HPDE6-E6E7 (cell line): ENCODE results near the gene CTBP2.
"Not testable (repeated sequence)": the region's sequence is repeated elsewhere in the genome, so short reads cannot be mapped to it uniquely, and the experiment has no call there.

ENCODE experiments used
- DNase-seq: peaks from one replicate; pipeline ENCODE4 v3.0.0; 2011; ENCODE audit warnings: missing footprints; ENCODE audit errors: extremely low spot score

CTBP2 gene

DNA sequence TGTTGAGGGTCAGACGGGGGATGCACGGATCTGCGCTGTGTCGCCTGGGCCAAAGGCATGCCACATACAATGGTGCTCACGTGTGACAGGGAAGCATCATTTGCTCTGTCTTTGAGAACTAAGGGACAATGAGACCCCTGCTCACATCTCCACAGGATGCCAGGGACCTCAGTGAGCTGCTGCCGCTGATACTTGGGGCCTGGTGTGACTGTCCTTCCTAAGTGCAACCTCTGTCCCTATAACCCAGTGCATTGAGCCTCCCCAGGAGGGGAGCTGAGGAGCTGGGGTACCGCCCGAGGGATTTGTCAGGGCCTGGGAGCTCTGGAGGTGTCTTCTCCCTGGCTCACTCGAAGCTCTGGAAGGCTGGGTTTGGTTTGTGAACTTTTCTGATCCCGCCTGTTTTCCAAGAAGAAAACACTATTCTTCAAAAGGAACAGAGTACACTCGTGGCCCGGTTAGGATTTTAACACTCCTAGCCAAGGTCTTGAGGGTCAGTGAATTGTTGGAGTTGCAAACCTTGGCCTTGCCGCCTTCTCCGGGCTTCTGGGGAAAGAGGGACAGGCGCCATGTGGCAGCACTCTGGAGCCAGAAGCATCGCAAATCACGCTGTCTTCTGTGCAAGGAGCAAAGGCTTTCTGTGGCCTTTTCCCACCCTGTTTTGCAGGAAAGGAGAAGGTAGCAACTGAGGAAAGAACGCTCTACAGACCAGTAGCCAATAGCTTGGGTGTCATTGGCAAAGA lies 26.2 kb upstream of the CTBP2 start:
- DNase-seq: no peak

DNA sequence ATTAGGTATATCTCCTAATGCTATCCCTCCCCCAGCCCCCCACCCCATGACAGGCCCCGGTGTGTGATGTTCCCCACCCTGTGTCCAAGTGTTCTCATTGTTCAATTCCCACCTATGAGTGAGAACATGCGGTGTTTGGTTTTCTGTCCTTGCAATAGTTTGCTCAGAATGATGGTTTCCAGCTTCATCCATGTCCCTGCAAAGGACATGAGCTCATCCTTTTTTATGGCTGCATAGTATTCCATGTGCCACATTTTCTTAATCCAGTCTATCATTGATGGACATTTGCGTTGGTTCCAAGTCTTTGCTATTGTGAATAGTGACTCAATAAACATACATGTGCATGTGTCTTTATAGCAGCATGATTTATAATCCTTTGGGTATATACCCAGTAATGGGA lies 18.7 kb upstream of the CTBP2 start:
- not testable (repeated sequence) for DNase-seq

DNA sequence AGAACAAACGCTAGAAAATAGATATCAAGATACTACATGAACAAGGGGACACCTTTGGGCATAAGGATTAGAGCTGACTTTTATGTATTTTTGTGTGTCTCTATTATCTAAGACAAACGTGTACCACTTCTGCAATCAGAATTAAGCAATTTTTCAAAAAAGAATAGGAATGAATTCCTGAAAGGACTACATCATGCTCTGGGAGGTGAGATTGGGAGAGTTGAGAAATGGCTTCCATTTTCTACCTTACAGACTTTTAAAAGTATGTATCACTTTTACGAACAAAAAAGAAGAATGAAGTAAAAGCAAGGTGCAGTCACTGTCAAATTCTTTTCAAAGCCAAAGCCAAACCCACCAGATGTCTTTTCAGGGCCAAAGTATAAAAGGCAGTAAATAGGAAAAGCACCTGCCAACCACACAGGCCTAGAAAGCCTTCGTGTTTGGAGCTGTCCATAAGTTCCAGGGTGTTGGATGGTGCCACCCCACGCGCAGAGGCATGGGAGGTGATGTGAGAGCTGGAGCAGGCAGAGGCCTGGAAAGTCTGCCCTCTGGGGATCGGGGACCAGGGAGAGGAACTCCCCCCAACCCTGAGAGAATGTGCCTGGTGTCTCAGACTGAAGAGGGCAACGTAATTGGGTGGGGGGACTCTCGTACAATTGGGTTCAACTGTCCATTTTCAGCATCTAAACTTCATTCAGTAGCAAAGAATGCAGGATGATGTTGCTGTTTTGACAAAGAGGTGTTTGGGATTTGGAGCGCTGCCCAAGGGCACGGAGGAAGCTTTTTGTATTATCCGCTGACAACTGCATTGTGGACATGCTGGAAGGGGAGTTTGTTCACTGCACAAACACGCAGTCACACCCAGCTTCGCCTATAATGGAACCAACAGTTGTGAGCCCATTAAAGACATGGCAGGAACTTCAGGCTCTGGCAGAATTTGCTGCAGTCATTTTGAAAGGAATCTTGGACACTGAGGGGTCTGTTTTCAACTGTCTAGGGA lies 17.6 kb upstream of the CTBP2 start:
- DNase-seq: no peak

DNA sequence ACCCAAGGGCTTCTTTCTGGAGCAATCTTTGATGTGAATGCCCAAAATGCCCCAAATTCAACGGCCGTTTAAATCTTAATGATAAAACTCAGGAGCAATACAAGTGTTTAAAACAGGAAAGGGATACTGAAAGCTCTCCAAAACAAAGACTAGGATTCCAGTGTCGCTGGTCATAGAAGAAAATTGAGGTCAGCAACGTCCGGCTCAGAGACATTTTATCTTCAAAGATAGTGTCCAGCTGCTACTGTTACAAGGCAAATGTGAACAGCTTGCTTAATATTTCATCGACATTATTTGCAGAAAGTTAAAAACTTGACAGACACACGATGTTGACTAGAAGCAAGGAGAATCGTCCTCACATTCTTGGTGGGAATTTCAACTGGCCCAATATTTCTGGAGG lies 15.4 kb upstream of the CTBP2 start:
- DNase-seq: no peak

DNA sequence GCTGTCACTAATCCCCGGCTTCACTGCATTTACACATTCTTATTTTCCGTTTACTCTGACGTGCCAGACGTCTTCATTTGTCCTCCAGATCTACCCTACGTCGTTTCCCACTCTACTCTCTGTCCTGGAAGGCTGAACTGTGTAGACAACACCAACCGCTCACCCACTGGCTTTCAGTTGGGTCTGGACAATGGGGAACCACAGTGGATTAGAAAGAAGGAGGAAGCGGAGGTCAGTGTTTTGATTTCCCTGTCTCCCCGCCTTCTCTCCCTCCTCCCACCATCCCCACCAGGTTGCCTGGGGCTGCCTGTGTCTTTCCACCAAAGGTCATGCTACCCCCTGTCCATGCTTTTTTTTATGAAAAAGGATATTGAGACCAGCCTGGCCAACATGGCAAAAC lies 14.0 kb upstream of the CTBP2 start:
- DNase-seq: no peak

DNA sequence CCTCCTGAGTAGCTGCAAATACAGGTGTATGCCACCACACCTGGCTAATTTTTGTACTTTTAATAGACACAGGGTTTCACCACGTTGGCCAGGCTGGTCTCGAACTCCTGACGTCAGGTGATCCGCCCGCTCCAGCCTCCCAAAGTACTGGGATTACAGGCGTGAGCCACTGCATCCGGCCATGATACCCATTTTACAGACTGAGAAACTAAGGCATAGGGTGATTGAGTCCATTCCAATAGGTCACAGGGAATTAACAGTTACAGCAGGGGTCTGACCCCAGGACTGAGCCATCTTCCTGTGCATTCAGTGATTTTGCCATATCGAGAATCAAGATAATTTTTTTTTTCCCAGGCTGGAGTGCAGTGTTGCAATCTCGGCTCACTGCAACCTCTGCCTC lies 12.3 kb upstream of the CTBP2 start:
- no peak for DNase-seq

DNA sequence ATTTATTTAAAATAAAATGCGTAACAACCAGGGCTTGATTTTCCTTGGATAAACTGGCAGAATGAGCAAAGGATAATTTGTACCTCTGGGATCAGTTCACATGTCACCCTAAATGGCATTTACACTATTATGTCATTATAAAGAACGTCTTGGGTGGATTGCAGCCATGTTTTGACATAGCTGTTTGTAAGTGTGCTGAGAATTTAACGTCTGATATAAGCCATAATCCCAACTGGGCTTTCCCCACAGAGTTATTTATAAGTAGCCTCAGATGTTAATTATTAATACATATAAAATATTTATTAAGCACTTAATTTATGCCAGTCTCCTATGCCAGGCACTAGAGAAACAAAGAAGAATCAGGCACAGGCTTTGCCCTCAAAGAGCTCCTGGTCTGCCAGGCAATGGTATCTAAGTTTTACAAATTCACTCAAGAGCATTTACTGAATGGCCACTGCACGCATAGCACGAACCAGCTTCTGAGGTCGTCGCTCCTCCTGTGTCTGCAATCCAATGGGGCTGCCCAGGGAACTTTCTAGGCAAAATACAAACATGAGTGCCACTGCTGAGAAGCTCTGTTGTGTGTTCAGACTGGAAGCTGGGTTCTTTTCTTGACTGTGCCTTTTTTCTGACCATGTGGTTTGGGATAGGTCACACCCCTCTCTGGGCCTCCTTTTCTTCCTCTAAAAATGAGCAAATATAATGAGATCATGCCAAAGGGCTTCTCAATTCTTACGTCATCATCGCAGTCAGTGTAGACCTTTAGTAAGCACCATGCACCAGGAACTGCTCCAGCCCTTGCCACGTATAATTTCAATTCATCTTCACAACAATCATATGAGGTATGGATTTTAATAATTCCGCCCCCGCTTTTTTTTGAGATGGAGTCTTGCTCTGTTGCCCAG lies 11.3 kb upstream of the CTBP2 start:
- no peak for DNase-seq

DNA sequence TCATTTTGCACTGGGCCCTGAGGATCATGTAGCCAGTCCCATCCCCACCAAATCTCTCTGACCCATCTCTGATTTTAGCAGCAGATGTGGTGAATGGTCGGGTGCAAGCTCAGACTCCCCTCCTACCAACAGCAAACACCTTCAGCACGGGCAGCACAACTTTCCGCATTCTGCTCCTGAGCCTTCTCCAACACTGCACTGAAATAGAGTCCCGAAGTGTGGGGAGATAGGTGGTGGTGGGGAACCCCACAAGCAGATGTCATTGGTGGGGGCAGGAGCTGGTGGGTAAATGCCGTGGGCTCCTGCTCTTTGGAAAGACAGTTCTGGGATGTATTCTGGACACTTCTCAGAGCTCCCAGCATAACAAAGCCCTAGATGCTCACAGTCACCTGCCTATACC lies 9.6 kb upstream of the CTBP2 start:
- DNase-seq: no peak

DNA sequence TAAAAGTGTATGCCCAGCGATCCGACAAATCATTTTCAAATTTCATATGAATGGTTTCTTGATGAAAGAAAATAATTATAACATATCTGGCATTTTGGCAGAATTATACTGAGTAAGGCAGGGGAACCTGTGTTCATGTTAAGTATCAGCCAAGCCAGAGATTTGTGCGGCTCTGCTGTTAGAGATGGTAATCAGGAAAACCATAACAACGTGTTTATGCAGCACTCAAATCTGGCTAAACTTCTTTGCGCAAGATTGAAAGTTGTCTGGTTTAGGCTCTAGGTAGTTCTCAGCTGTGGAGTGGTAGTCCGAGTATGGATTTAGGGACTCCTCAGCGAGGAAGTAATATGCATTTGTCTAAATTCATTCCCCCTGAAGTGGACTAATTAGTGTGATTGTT lies 8.9 kb upstream of the CTBP2 start:
- DNase-seq: no peak

DNA sequence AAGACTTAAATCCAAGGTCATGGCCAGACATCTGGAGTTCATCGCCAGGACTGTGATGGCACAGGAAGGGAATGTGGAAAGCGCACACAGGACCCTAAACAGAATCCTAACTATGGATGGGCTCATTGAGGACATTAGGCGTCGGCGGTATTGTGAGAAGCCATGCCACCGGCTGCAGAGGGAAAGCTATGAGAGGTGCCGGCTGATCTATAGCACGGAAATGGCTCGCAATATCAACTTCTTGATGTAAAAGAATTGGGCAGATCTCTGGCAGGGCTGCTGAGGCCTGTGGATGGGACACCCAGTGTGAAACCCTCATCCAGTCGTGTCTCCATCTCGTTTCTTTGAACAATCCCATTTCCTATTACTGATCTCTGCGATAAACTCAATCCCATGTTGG lies 6.3 kb upstream of the CTBP2 start:
- no peak for DNase-seq

DNA sequence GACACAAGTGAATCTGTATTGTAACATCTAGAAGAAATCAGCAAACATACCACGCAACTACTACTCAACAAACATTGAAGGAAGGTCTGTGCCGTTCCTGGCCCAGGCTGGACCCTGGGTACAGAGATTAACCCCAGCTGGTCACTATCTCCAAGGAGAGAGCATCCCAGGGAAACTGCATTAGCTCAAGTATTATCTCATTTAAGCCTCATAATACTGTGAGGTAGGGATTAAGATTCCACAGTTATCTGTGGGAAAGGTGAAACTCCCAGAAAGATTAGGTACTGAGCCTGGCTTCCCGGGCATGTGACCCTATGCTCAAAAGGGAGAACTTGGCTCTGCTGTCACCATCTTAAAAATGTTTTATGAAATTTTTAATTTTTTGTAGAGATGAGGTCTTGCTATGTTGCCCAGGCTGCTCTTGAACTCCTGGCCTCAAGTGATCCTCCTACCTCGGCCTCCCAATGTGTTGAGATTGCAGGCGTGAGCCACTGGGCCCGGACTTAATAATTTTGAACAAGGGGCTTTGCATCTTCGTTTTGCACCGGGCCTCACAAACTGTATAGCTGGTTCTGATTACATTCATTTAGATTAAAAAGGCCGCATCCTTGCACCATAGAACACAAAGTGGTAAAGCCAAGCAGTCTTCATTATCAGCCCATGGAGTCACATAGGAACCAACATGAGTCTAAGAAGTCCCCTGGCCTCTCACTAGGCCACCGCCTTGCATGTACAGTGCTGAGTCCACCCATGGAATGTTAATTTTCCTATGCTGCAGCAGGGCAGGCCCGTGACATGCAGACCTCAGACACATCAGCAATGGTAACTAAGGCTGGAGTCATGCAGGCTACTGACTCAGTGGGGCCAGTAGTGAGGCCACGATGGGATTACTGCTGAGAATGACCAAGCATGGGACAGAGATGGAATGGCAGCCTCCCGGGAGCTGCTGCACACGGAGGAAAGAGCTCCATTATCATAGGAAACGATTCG lies 5.5 kb upstream of the CTBP2 start:
- no peak for DNase-seq

DNA sequence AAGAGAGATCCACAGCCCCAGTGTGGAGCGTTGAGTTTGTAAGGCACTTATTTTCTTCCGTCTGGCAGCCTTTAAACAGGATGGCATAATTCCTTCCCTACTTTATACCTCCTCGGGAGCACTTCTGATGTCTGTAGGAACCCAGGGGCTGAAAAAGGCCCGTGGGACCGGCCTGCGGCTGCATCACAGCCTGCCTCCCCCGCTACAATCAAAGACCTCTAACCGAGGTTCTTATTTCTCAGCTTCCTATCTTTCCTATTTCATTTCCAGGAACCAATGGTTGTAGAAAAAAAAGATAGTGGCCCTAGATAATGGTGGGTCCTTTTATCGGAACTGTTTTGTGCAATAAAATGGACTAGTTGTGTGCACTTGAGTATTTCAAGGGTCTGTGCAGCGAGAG lies 4.1 kb upstream of the CTBP2 start:
- no peak for DNase-seq

DNA sequence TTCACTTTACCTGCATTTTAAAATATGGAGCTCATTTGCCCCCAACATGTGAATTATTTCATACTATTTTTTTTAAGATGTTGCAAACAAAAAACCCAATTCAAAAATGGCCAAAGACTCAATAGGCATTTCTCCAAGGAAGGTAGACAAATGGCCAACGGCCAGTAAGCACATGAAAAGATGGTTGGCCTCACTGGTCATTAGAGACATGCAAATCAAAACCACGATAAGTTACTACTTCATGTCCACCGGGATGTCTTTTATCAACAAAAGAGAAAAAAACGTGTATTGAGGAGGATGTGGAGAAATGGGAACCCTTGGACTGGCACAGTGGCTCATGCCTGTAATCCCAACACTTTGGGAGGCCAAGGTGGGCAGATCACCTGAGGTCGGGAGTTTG lies 3.4 kb upstream of the CTBP2 start:
- DNase-seq: no peak

DNA sequence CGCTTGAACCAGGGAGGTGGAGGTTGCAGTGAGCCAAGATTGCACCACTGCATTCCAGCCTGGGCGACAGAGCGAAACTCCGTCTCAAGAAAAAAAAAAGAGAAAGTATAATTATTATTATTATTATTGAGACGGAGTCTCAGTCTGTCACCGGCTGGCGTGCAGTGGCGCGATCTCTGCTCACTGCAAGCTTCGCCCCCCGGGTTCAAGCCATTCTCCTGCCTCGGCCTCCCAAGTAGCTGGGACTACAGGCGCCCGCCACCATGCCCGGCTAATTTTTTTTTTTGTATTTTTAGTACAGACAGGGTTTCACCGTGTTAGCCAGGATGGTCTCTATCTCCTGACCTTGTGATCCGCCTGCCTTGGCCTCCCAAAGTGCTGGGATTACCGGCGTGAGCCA lies 2.9 kb upstream of the CTBP2 start:
- not testable (repeated sequence) for DNase-seq

DNA sequence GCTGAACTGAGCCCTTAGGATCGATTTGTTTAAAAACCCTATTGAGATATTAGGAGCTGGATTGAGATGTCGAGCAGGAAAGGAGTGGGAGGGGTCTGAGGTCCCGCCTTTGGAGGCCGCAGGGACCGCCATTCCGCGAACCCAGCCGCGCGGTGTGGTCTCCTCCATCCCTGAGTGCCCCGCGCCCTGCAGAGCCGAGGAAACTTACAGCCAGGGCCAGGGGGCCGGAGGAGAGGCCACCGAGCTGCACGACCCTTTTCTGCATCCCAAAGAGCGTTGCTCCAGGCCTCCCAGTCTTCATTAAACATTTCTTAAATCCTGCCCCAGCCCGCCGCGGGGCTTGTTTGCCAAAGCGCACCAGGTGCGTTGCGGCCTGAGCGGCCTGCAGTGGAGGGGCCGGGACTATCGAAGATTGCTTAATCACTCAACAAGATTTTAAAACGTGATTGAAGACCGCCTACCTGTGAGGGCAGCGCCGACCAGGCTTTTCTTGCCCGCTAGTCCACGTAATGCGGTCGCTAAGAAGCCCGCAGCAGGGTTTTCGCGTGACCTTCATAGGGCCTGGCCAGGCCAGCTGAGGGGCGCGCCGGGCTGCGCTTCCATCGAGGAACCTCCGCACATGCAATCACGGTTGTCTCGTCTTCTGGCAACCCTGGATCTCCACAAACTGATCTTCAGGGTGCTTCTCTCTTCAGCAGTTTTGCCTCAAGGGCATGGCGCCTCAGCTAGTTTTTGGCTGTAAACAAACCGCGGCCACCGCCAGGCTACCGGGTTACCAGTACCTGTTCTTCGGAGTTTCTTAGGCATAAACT lies 2.0 kb upstream of the CTBP2 start:
- DNase-seq: no peak

DNA sequence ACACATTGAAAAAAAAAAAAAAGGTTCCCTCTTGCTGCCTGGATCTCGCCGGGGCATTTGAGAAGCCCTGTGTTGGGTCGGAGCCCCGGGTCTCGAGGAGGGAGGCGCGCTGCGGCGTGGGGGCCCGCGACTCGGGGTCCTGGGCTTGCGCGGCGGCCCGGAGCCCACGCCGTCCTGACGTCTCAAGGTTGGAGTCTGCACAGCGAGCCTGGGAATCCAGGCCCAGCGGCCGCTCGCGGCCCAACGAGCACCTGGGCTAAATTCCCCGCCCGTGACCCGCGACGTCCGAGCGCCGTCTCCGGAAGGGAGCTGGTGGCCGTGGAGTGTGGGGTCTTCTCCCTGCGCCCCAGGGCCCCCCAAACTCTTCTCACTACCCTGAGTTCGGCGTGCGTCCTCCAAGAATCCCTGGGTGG lies 1.4 kb upstream of the CTBP2 start:
- DNase-seq: no peak

DNA sequence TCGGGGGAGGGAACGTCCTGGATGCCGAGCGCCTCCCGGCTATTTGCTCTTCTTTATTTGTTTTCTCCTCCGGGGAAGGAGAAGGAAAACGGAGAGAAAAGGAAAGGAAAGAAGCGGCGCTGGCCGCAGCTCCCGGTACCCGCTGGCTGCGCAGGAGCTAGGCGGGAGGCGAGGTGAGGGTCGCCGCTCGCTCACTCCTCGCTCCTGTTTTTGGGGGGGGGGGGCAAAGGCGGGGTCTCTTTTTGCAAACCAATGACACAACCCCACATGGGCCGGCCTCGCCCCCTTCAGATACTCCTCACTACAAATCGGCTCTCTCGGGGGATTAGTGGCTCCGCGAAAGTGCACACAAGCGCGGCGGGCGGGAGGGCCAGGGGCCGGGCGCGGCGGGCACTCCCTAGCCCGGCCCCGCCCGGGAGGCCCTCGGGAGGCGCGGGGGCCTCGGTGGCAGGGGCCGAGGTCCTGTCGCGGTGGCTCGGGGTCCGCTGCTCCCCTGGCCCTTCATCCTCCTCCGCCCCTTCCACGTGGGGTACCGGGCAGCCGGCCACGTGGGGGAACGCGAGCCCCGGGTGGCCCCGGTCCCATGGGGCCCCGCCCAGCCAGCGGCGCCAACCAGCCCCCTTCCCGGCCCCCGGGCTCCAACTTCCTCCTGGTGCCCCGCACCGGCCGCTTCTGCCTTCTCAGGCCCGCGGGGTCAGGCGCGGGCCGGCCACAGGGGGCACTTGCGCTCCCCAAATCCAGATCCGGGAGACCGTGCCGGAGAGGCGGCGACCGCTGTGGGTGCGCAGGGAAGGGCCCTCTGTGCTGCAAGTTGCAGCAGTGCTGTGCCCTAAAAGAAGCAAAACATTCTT lies 718 bp upstream of the CTBP2 start:
- peak; percentile 78 for DNase-seq

DNA sequence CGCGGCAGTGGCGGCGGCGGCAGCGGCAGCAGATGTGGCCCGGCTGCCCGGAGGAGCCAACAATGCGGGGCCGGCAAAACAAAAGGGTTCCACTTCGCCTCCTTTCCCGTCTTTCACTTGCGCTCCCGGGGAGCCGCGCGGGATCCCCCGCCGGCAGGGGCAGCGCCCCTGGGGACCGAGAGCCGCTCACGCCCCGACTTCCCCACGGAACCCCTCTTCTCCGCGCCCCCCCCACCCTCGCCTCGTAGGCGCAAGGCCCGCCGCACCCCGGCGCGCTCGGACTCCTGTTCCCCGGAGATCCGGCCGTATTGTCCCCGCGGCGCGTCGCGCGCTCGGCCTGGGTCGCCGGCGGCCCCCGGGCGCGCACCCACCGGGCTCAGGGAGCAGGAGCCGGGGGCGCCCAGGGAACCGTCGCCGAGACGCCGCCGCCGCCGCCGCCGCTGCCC lies 854 bp downstream of the CTBP2 start:
- no peak for DNase-seq
